H1 (cell line): ENCODE results near the gene COL5A3.

Experiments used
- CBX8 ChIP-seq: fragments of 300-800, 300-1000 bp; sonication (generic); IDR thresholded peaks from 2 replicates; pipeline ENCODE4 v1.7.1; 2016; ENCODE audit warnings: low read depth, low read length, borderline replicate concordance
- CREB1 ChIP-seq: IDR thresholded peaks from 2 replicates; pipeline ENCODE4 v1.6.1; 2012; ENCODE audit warnings: inconsistent platforms
- EZH2 ChIP-seq: fragments of 200-600 bp; sonication (generic); IDR thresholded peaks from 2 replicates; pipeline ENCODE4 v1.7.1; 2012; ENCODE audit warnings: low read depth, mild to moderate bottlenecking, moderate library complexity, low read length, inconsistent platforms; ENCODE audit not compliant: severe bottlenecking
- POLR2A ChIP-seq, 2 experiments: IDR thresholded peaks; 1 replicate in 1 of 2; 2 replicates in 1 of 2; pipeline ENCODE4 v1.6.1; 2011; ENCODE audit warnings: low read depth in 2 of 2, low read length in 2 of 2, mild to moderate bottlenecking in 2 of 2; ENCODE audit errors: control extremely low read depth in 1 of 2
- POLR2AphosphoS5 ChIP-seq: IDR thresholded peaks from 2 replicates; pipeline ENCODE4 v1.6.1; 2011; ENCODE audit warnings: low read depth, low read length
- RFX5 ChIP-seq: IDR thresholded peaks from 2 replicates; pipeline ENCODE4 v1.6.1; 2011; ENCODE audit warnings: low read depth, low read length, improper control_type of control experiment, borderline replicate concordance
- RXRA ChIP-seq: IDR thresholded peaks from 2 replicates; pipeline ENCODE4 v1.6.1; 2011; ENCODE audit warnings: low read depth, mild to moderate bottlenecking, low read length, moderate library complexity; ENCODE audit not compliant: insufficient read depth
- SIRT6 ChIP-seq: IDR thresholded peaks from one replicate; pipeline ENCODE4 v1.7.1; 2012; ENCODE audit warnings: low read length, inconsistent platforms
- SP1 ChIP-seq: IDR thresholded peaks from 2 replicates; pipeline ENCODE4 v1.6.1; 2011; ENCODE audit warnings: low read depth, low read length
- TAF7 ChIP-seq: optimal IDR thresholded peaks from 2 replicates; pipeline ENCODE3; 2011; ENCODE audit warnings: low read depth, mild to moderate bottlenecking, inconsistent platforms, low read length, moderate library complexity, borderline replicate concordance
- TF ChIP-seq, protein P1 (sequence below), 3 experiments: IDR thresholded peaks; 1 replicate in 2 of 3; 2 replicates in 1 of 3; pipeline versions ENCODE4 v1.5.1 to v1.6.1; 2011; ENCODE audit warnings: low read length in 3 of 3, mild to moderate bottlenecking in 3 of 3, inconsistent platforms in 2 of 3, low read depth in 1 of 3, moderate library complexity in 1 of 3; ENCODE audit not compliant: insufficient read depth in 1 of 3; ENCODE audit errors: control extremely low read depth in 1 of 3
- TF ChIP-seq, protein P2 (sequence below): IDR thresholded peaks from 2 replicates; pipeline ENCODE4 v1.6.1; 2012; ENCODE audit warnings: low read length, inconsistent platforms

DNA sequence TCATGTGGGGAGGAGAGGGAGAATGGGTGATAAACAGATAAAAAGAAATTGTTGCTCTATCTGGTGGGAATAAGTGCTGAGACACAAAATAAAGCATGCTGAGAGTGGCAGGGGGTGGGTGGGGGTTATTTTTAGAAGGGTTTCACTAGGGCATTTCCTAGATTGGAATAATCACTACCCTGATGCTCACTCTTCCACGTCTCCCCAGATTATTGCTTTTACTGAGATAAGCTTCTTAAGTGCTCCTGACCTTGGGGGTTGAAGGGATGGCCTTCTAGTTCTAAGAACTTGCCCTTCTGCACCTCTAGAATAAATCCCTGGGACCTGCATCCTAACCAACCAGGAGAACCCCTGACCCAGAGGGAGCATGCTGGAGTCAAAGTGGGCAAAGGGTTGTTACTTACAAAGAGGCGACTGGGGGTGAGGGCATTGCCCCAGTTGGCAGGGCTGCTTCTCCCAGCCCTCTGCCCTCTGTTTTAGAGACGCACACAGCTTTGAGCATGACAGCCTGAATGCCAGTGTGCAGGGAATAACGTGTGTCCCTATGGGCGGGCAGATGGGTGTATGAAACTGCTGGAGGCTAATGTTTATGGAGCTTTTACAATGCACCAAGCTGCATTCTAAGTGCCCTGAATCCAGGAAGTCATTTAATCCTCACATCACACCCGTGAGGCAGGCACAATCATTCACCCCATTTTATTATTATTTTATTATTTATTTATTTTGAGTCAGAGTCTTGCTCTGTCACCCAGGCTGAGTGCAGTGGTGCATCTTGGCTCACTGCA, 3.7 kb upstream of the COL5A3 start:
- TF ChIP-seq, protein P1, sequence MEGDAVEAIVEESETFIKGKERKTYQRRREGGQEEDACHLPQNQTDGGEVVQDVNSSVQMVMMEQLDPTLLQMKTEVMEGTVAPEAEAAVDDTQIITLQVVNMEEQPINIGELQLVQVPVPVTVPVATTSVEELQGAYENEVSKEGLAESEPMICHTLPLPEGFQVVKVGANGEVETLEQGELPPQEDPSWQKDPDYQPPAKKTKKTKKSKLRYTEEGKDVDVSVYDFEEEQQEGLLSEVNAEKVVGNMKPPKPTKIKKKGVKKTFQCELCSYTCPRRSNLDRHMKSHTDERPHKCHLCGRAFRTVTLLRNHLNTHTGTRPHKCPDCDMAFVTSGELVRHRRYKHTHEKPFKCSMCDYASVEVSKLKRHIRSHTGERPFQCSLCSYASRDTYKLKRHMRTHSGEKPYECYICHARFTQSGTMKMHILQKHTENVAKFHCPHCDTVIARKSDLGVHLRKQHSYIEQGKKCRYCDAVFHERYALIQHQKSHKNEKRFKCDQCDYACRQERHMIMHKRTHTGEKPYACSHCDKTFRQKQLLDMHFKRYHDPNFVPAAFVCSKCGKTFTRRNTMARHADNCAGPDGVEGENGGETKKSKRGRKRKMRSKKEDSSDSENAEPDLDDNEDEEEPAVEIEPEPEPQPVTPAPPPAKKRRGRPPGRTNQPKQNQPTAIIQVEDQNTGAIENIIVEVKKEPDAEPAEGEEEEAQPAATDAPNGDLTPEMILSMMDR (IDR thresholded peaks at IDR 0.05; ENCODE audit: control extremely low read depth in 1 of 3, insufficient read depth in 1 of 3, low read depth in 1 of 3, low read length in 3 of 3), result no peak
- TF ChIP-seq SIRT6 (no peak), CREB1 (no peak), EZH2 (no peak), SP1 (no peak), POLR2AphosphoS5 (no peak), RXRA (no peak), POLR2A (IDR thresholded peaks at IDR 0.05; ENCODE audit: control extremely low read depth in 1 of 2, low read depth in 2 of 2, low read length in 2 of 2) (no peak), RFX5 (no peak), TAF7 (no peak), CBX8 (no peak)
- TF ChIP-seq, protein P2, sequence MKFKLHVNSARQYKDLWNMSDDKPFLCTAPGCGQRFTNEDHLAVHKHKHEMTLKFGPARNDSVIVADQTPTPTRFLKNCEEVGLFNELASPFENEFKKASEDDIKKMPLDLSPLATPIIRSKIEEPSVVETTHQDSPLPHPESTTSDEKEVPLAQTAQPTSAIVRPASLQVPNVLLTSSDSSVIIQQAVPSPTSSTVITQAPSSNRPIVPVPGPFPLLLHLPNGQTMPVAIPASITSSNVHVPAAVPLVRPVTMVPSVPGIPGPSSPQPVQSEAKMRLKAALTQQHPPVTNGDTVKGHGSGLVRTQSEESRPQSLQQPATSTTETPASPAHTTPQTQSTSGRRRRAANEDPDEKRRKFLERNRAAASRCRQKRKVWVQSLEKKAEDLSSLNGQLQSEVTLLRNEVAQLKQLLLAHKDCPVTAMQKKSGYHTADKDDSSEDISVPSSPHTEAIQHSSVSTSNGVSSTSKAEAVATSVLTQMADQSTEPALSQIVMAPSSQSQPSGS, result no peak
